Measurements from ENCODE around the gene CYB5RL.
"Not testable (repeated sequence)": the region's sequence is repeated elsewhere in the genome, so short reads cannot be mapped to it uniquely, and the experiment has no call there.

The CYB5RL gene

GRCh38 chr1:54220004-54220811 is 20.4 kb upstream of the CYB5RL start:
- no peak for DNase-seq (ENCODE audit: insufficient read length, low spot score)
- no peak for FAIRE-seq
- no peak for TF ChIP-seq POLR2A (IDR thresholded peaks at IDR 0.05; ENCODE audit: low read depth, low read length)

- DNase-seq (ENCODE audit: insufficient read length, low spot score), result no peak
- FAIRE-seq, result no peak
- no peak for TF ChIP-seq POLR2A (IDR thresholded peaks at IDR 0.05; ENCODE audit: low read depth, low read length)
Observed at GRCh38 chr1:54219688-54220003, 19.8 kb upstream of the CYB5RL start.

GRCh38 chr1:54218883-54219687 is 19.3 kb upstream of the CYB5RL start:
- no peak for TF ChIP-seq POLR2A (IDR thresholded peaks at IDR 0.05; ENCODE audit: low read depth, low read length)
- no peak for FAIRE-seq
- DNase-seq (ENCODE audit: insufficient read length, low spot score), result no peak

GRCh38 chr1:54215523-54215922 is 15.7 kb upstream of the CYB5RL start:
- DNase-seq (ENCODE audit: insufficient read length, low spot score), result no peak
- no peak for TF ChIP-seq POLR2A (IDR thresholded peaks at IDR 0.05; ENCODE audit: low read depth, low read length)
- no peak for FAIRE-seq

GRCh38 chr1:54212872-54213271 is 13.0 kb upstream of the CYB5RL start:
- no peak for DNase-seq (ENCODE audit: insufficient read length, low spot score)
- no peak for TF ChIP-seq POLR2A (IDR thresholded peaks at IDR 0.05; ENCODE audit: low read depth, low read length)
- FAIRE-seq, result no peak

GRCh38 chr1:54207896-54208295 is 8.1 kb upstream of the CYB5RL start:
- not testable (repeated sequence) for FAIRE-seq; DNase-seq (ENCODE audit: insufficient read length, low spot score)

GRCh38 chr1:54207287-54207686 is 7.5 kb upstream of the CYB5RL start:
- TF ChIP-seq POLR2A (IDR thresholded peaks at IDR 0.05; ENCODE audit: low read depth, low read length), result no peak
- no peak for FAIRE-seq

GRCh38 chr1:54204199-54204598 is 4.4 kb upstream of the CYB5RL start:
- no peak for TF ChIP-seq POLR2A (IDR thresholded peaks at IDR 0.05; ENCODE audit: low read depth, low read length)
- DNase-seq (ENCODE audit: insufficient read length, low spot score), result no peak
- no peak for FAIRE-seq

More at GRCh38 chr1:54207287-54207686, 7.5 kb upstream of the CYB5RL start:
- no peak for DNase-seq (ENCODE audit: insufficient read length, low spot score)

GRCh38 chr1:54200519-54200997 is 728 bp upstream of the CYB5RL start:
- DNase-seq (ENCODE audit: insufficient read length, low spot score), result no peak
- no peak for FAIRE-seq
- TF ChIP-seq POLR2A (IDR thresholded peaks at IDR 0.05; ENCODE audit: low read depth, low read length), result no peak

- FAIRE-seq (no peak), DNase-seq (ENCODE audit: insufficient read length, low spot score) (no peak)
- TF ChIP-seq POLR2A (IDR thresholded peaks at IDR 0.05; ENCODE audit: low read depth, low read length), result no peak
Observed at GRCh38 chr1:54199151-54199764, 572 bp downstream of the CYB5RL start.

GRCh38 chr1:54193453-54193852 is 6.4 kb downstream of the CYB5RL start:
- FAIRE-seq (no peak), DNase-seq (ENCODE audit: insufficient read length, low spot score) (no peak)
- TF ChIP-seq POLR2A (IDR thresholded peaks at IDR 0.05; ENCODE audit: low read depth, low read length), result no peak

- DNase-seq (ENCODE audit: insufficient read length, low spot score), result no peak
- no peak for FAIRE-seq
- no peak for TF ChIP-seq POLR2A (IDR thresholded peaks at IDR 0.05; ENCODE audit: low read depth, low read length)
Observed at GRCh38 chr1:54191525-54191924, 8.3 kb downstream of the CYB5RL start.

- FAIRE-seq, result no peak
- DNase-seq (ENCODE audit: insufficient read length, low spot score), result no peak
- no peak for TF ChIP-seq POLR2A (IDR thresholded peaks at IDR 0.05; ENCODE audit: low read depth, low read length)
Observed at GRCh38 chr1:54190526-54190925, 9.3 kb downstream of the CYB5RL start.

GRCh38 chr1:54188291-54188690 is 11.5 kb downstream of the CYB5RL start:
- DNase-seq (ENCODE audit: insufficient read length, low spot score) (no peak), FAIRE-seq (no peak)
- TF ChIP-seq POLR2A (IDR thresholded peaks at IDR 0.05; ENCODE audit: low read depth, low read length), result no peak

Measured in H54 (cell line).